ENCODE data around the gene NFILZ. TPM values are rescaled to one million over a fixed set of nuclear protein-coding genes. Genes with fewer than 3 reads are reported as not detected.

The NFILZ gene
- total RNA-seq, 2 donors from 2014 or later = not detected

DNA sequence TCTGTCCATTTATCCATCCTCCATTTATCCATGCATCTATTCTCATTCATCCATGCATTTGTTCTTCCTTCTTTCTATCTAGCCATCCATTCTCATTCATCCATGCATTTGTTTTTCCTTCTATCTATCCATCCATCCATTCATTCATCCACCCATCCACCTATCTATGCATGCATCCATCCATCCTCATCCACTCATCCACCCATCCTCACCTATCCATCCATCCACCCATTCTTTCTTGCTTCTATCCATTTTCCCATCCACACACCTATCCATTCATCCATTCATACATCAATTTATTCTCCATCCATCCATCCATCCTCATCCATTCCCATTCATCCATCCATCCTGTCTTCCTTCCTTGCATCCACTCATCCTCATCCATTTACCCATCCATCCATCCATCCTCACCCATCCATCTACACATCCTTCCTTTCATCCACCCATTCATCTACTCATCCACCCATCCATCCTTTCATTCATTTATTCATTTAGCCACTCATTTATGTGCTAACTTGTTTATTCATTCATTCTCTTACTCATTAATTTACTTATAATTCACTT lies 47.9 kb downstream of the NFILZ start:
- H3K27ac Mint-ChIP-seq = no peak overlapping the region

More for the DNA sequence above, 47.9 kb downstream of the NFILZ start:
- Mint-ChIP-seq H3K4me3 (no peak overlapping the region), H3K36me3 (ENCODE audit: low read depth) (no peaks in the 10 kb centered on the region), H3K4me1 (peaks cover 6% of the 10 kb centered on the region), H3K9me3 (peaks cover 24% of the 10 kb centered on the region), H3K27me3 (ENCODE audit: insufficient read depth) (peaks cover 2% of the 10 kb centered on the region)
- DNase-seq = no peak
- Histone ChIP-seq H3K36me3 (ENCODE audit: control insufficient read depth, insufficient read depth, low read length) (no peaks in the 10 kb centered on the region), H3K27ac (ENCODE audit: low read depth, low read length) (no peak overlapping the region), H3K9ac (ENCODE audit: extremely low read depth, low read length, poor library complexity, severe bottlenecking) (no peak overlapping the region), H3K27me3 (ENCODE audit: control insufficient read depth, insufficient read depth, low read length, poor library complexity, severe bottlenecking) (no peaks in the 10 kb centered on the region), H3K4me3 (ENCODE audit: low read length) (no peak overlapping the region), H3K4me1 (ENCODE audit: control insufficient read depth, insufficient read depth, low read length) (no peaks in the 10 kb centered on the region), H3K9me3 (ENCODE audit: control insufficient read depth, low read length) (peaks cover 4% of the 10 kb centered on the region)
- TF ChIP-seq, protein P1, sequence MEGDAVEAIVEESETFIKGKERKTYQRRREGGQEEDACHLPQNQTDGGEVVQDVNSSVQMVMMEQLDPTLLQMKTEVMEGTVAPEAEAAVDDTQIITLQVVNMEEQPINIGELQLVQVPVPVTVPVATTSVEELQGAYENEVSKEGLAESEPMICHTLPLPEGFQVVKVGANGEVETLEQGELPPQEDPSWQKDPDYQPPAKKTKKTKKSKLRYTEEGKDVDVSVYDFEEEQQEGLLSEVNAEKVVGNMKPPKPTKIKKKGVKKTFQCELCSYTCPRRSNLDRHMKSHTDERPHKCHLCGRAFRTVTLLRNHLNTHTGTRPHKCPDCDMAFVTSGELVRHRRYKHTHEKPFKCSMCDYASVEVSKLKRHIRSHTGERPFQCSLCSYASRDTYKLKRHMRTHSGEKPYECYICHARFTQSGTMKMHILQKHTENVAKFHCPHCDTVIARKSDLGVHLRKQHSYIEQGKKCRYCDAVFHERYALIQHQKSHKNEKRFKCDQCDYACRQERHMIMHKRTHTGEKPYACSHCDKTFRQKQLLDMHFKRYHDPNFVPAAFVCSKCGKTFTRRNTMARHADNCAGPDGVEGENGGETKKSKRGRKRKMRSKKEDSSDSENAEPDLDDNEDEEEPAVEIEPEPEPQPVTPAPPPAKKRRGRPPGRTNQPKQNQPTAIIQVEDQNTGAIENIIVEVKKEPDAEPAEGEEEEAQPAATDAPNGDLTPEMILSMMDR (conservative IDR thresholded peaks at IDR 0.05) = no peak

Other genes starting within 250 kb of the NFILZ start
- gene RAB11B, start 240.3 kb upstream of the NFILZ start, total RNA-seq = 100 to 1,000 TPM; 137 to 146 TPM
- 10 to 100 TPM; 31.8 to 35.9 TPM for gene MARCHF2, start 217.3 kb upstream of the NFILZ start, total RNA-seq
- 100 to 1,000 TPM; 271 to 370 TPM for gene HNRNPM, start 185.7 kb upstream of the NFILZ start, total RNA-seq
- gene PRAM1, start 128.0 kb upstream of the NFILZ start, total RNA-seq = 1 to 10 TPM in 1 of 2 donors, under 1 TPM in 1; 0.40 to 1.9 TPM
- 10 to 100 TPM; 22.6 to 23.7 TPM for gene ZNF414, start 116.5 kb upstream of the NFILZ start, total RNA-seq
- 1 to 10 TPM in 1 of 2 donors, under 1 TPM in 1; 0.57 to 1.1 TPM for gene MYO1F, start 53.2 kb upstream of the NFILZ start, total RNA-seq
- 10 to 100 TPM; 19.3 to 35.9 TPM for gene ADAMTS10, start 19.9 kb upstream of the NFILZ start, total RNA-seq
- not detected for gene ACTL9, start 68.2 kb downstream of the NFILZ start, total RNA-seq
- not detected for gene OR2Z1, start 91.0 kb downstream of the NFILZ start, total RNA-seq
- gene ZNF558, start 201.7 kb downstream of the NFILZ start, total RNA-seq = 10 to 100 TPM in 1 of 2 donors, 1 to 10 TPM in 1; 8.1 to 18.9 TPM
- gene MBD3L1, start 201.7 kb downstream of the NFILZ start, total RNA-seq = not detected